Activated effector memory CD4-positive, alpha-beta T cell treated with anti-CD3 and anti-CD28 coated beads, Interleukin-2, amount 50 U/mL, for 16 hours (primary cell): ENCODE measurements around the gene WWOX.

Experiments
- DNase-seq: peaks from one replicate; pipeline ENCODE4 v3.0.0-alpha.2; 2020

WWOX gene

GRCh38 chr16:79062336-79062735 lies 962.9 kb downstream of the WWOX start:
- no peak for DNase-seq

- DNase-seq: no peak
Observed at GRCh38 chr16:79062821-79063220, 963.4 kb downstream of the WWOX start.

GRCh38 chr16:79064256-79064972 lies 965.0 kb downstream of the WWOX start:
- DNase-seq: no peak

- DNase-seq: no peak
Observed at GRCh38 chr16:79066561-79066960, 967.1 kb downstream of the WWOX start.

GRCh38 chr16:79067600-79067999 lies 968.1 kb downstream of the WWOX start:
- no peak for DNase-seq

- no peak for DNase-seq
Observed at GRCh38 chr16:79069121-79069520, 969.7 kb downstream of the WWOX start.

- no peak for DNase-seq
Observed at GRCh38 chr16:79069633-79070032, 970.2 kb downstream of the WWOX start.

- no peak for DNase-seq
Observed at GRCh38 chr16:79071424-79071823, 972.0 kb downstream of the WWOX start.

GRCh38 chr16:79072517-79072916 lies 973.1 kb downstream of the WWOX start:
- no peak for DNase-seq

- no peak for DNase-seq
Observed at GRCh38 chr16:79073566-79073965, 974.1 kb downstream of the WWOX start.

GRCh38 chr16:79074541-79074940 lies 975.1 kb downstream of the WWOX start:
- DNase-seq: no peak

GRCh38 chr16:79074951-79075350 lies 975.5 kb downstream of the WWOX start:
- no peak for DNase-seq

- DNase-seq: no peak
Observed at GRCh38 chr16:79076047-79076767, 976.8 kb downstream of the WWOX start.

- no peak for DNase-seq
Observed at GRCh38 chr16:79077346-79077745, 977.9 kb downstream of the WWOX start.

- no peak for DNase-seq
Observed at GRCh38 chr16:79079656-79080420, 980.4 kb downstream of the WWOX start.

- no peak for DNase-seq
Observed at GRCh38 chr16:79081297-79082066, 982.0 kb downstream of the WWOX start.

- DNase-seq: no peak
Observed at GRCh38 chr16:79082970-79083369, 983.5 kb downstream of the WWOX start.

GRCh38 chr16:79083508-79084299 lies 984.2 kb downstream of the WWOX start:
- DNase-seq: no peak

- DNase-seq: no peak
Observed at GRCh38 chr16:79088971-79089370, 989.5 kb downstream of the WWOX start.

- peak; percentile 79 for DNase-seq
Observed at GRCh38 chr16:79089735-79090284, 990.4 kb downstream of the WWOX start.

- DNase-seq: no peak
Observed at GRCh38 chr16:79090966-79091365, 991.5 kb downstream of the WWOX start.

GRCh38 chr16:79092846-79093245 lies 993.4 kb downstream of the WWOX start:
- no peak for DNase-seq
